H1 (cell line): ENCODE results near the gene RHBG. TPM values are rescaled to one million over a fixed set of nuclear protein-coding genes. Genes with fewer than 3 reads are reported as not detected.

ENCODE experiments used
- CTCF ChIA-PET: fragments of 300-600 bp; sonication (Branson Sonifier 250); formaldehyde crosslinking; loops from one replicate; lab custom pipeline; 2021; ENCODE audit not compliant: partially characterized antibody; lab: Charles Lee
- POLR2A ChIA-PET: fragments of 300-600 bp; sonication (Branson Sonifier 250); formaldehyde crosslinking; loops from one replicate; lab custom pipeline; 2021; ENCODE audit warnings: inconsistent platforms; ENCODE audit not compliant: partially characterized antibody; lab: Charles Lee
- DNase-seq, 2 experiments: peaks; one replicate each; pipeline versions ENCODE4 v3.0.0 to v3.0.0-alpha.2; 2010 to 2022; ENCODE audit warnings: low spot score in 2 of 2, low read depth in 1 of 2, mixed read lengths in 1 of 2
- FAIRE-seq: peaks from 2 replicates; lab custom pipeline; 2011; peaks lifted over from hg19 to GRCh38; lab: Jason Lieb, UNC
- H2AFZ ChIP-seq: 2 replicates; pipeline ENCODE4 v1.8.1; 2012; ENCODE audit warnings: low read length, inconsistent platforms
- H2AK5ac ChIP-seq: 2 replicates; pipeline ENCODE4 v1.6.1; 2013; ENCODE audit warnings: low read depth, low read length
- H2BK120ac ChIP-seq: replicated peaks from 2 replicates; pipeline ENCODE3; 2013; ENCODE audit warnings: low read depth, low read length, inconsistent platforms
- H2BK12ac ChIP-seq: 2 replicates; pipeline ENCODE4 v1.6.1; 2013; ENCODE audit warnings: low read depth, low read length
- H2BK15ac ChIP-seq: 2 replicates; pipeline ENCODE4 v1.6.1; 2013; ENCODE audit warnings: low read length
- H2BK20ac ChIP-seq: 2 replicates; pipeline ENCODE4 v1.6.1; 2013; ENCODE audit warnings: low read length
- H2BK5ac ChIP-seq: 2 replicates; pipeline ENCODE4 v1.6.1; 2013; ENCODE audit warnings: low read depth, low read length
- H3K14ac ChIP-seq: 2 replicates; pipeline ENCODE4 v1.6.1; 2013; ENCODE audit warnings: inconsistent platforms; ENCODE audit not compliant: insufficient read length
- H3K18ac ChIP-seq: 2 replicates; pipeline ENCODE4 v1.6.1; 2013; ENCODE audit warnings: low read length; ENCODE audit errors: extremely low read depth
- H3K23ac ChIP-seq: 2 replicates; pipeline ENCODE4 v1.6.1; 2013; ENCODE audit warnings: inconsistent platforms; ENCODE audit not compliant: insufficient read length
- H3K23me2 ChIP-seq: 2 replicates; pipeline ENCODE4 v1.6.1; 2013; ENCODE audit warnings: low read depth, low read length
- H3K27ac ChIP-seq: 2 replicates; pipeline ENCODE4 v1.6.1; 2011; ENCODE audit warnings: low read depth, low read length, inconsistent platforms
- H3K27me3 ChIP-seq, 4 experiments: replicated peaks in 1 of 4; 1 replicate in 1 of 4; 2 replicates in 3 of 4; pipeline versions ENCODE4 v1.6.1 to v1.8.1; 2011 to 2013; ENCODE audit warnings: low read length in 3 of 4, mild to moderate bottlenecking in 3 of 4, inconsistent platforms in 2 of 4, mixed read lengths in 2 of 4, moderate library complexity in 1 of 4; ENCODE audit not compliant: control insufficient read depth in 3 of 4, insufficient read depth in 3 of 4; ENCODE audit errors: extremely low read depth in 1 of 4
- H3K36me3 ChIP-seq, 4 experiments: 2 replicates each; pipeline versions ENCODE4 v1.6.1 to v1.8.1; 2011 to 2013; ENCODE audit warnings: mild to moderate bottlenecking in 4 of 4, low read length in 3 of 4, moderate library complexity in 2 of 4, control low read depth in 1 of 4, inconsistent platforms in 1 of 4; ENCODE audit not compliant: insufficient read depth in 4 of 4, control insufficient read depth in 2 of 4
- H3K4ac ChIP-seq: replicated peaks from 2 replicates; pipeline ENCODE3; 2013; ENCODE audit warnings: low read length, low read depth, mixed read lengths, inconsistent platforms; ENCODE audit not compliant: insufficient read length
- H3K4me1 ChIP-seq, 4 experiments: replicated peaks in 1 of 4; 1 replicate in 1 of 4; 2 replicates in 3 of 4; pipeline versions ENCODE4 v1.6.1 to v1.8.1; 2011 to 2013; ENCODE audit warnings: low read length in 3 of 4, inconsistent platforms in 2 of 4, mixed read lengths in 1 of 4; ENCODE audit not compliant: insufficient read depth in 4 of 4, control insufficient read depth in 3 of 4
- H3K4me2 ChIP-seq, 2 experiments: 2 replicates each; pipeline versions ENCODE4 v1.6.1 to v1.8.1; 2011 to 2013; ENCODE audit warnings: low read depth in 2 of 2, low read length in 2 of 2, control low read depth in 1 of 2, inconsistent platforms in 1 of 2, mild to moderate bottlenecking in 1 of 2; ENCODE audit not compliant: insufficient read depth in 1 of 2
- H3K4me3 ChIP-seq, 4 experiments: fragments of 200-600, 300-600 bp in 1 of 4; sonication (generic), shearing (Covaris generic), sonication (Bioruptor Twin) in 1 of 4; 2 replicates each; pipeline versions ENCODE4 v1.5.1 to v1.8.1; 2011 to 2016; ENCODE audit warnings: low read length in 4 of 4, low read depth in 3 of 4, control low read depth in 2 of 4, inconsistent platforms in 2 of 4, mild to moderate bottlenecking in 2 of 4, mixed read lengths in 1 of 4, moderate library complexity in 1 of 4; ENCODE audit not compliant: insufficient read depth in 2 of 4; ENCODE audit errors: extremely low read depth in 1 of 4
- H3K56ac ChIP-seq: replicated peaks from 2 replicates; pipeline ENCODE3; 2013; ENCODE audit warnings: low read depth, mild to moderate bottlenecking, mixed read lengths, low read length, inconsistent platforms; ENCODE audit not compliant: insufficient read length
- H3K79me1 ChIP-seq: 2 replicates; pipeline ENCODE4 v1.6.1; 2013; ENCODE audit warnings: low read depth, low read length, control low read depth
- H3K79me2 ChIP-seq, 2 experiments: 2 replicates each; pipeline versions ENCODE4 v1.6.1 to v1.8.1; 2012 to 2013; ENCODE audit warnings: low read length in 2 of 2, mild to moderate bottlenecking in 2 of 2, inconsistent platforms in 1 of 2; ENCODE audit not compliant: insufficient read depth in 2 of 2, control insufficient read depth in 1 of 2
- H3K9ac ChIP-seq, 4 experiments: replicated peaks in 1 of 4; 1 replicate in 1 of 4; 2 replicates in 3 of 4; pipeline versions ENCODE4 v1.6.1 to v1.8.1; 2011 to 2013; ENCODE audit warnings: low read depth in 3 of 4, low read length in 3 of 4, control low read depth in 2 of 4, mild to moderate bottlenecking in 2 of 4, moderate library complexity in 2 of 4, inconsistent platforms in 1 of 4; ENCODE audit errors: extremely low read depth in 1 of 4
- H3K9me3 ChIP-seq, 2 experiments: 2 replicates each; pipeline versions ENCODE4 v1.6.1 to v1.8.1; 2012 to 2013; ENCODE audit warnings: mild to moderate bottlenecking in 2 of 2, moderate library complexity in 2 of 2, control low read depth in 1 of 2, inconsistent platforms in 1 of 2, low read depth in 1 of 2, low read length in 1 of 2, mixed read lengths in 1 of 2; ENCODE audit not compliant: insufficient read depth in 2 of 2
- H4K20me1 ChIP-seq, 2 experiments: replicated peaks in 1 of 2; 2 replicates each; pipeline versions ENCODE3 to v1.8.1; 2011 to 2013; ENCODE audit warnings: inconsistent platforms in 2 of 2, low read length in 2 of 2, mild to moderate bottlenecking in 1 of 2; ENCODE audit not compliant: insufficient read depth in 2 of 2, control insufficient read depth in 1 of 2
- H4K5ac ChIP-seq: 2 replicates; pipeline ENCODE4 v1.6.1; 2013; ENCODE audit warnings: low read length, low read depth, mixed read lengths, inconsistent platforms; ENCODE audit not compliant: insufficient read length
- H4K8ac ChIP-seq: 2 replicates; pipeline ENCODE4 v1.8.0; 2013; ENCODE audit warnings: mild to moderate bottlenecking, moderate library complexity, low read length, inconsistent platforms; ENCODE audit not compliant: insufficient read depth; ENCODE audit errors: extremely low read depth
- H4K91ac ChIP-seq: replicated peaks from 2 replicates; pipeline ENCODE3; 2013; ENCODE audit warnings: low read length, mixed read lengths, inconsistent platforms; ENCODE audit not compliant: insufficient read length
- BACH1 ChIP-seq: IDR thresholded peaks from 2 replicates; pipeline ENCODE4 v1.6.1; 2012; ENCODE audit warnings: low read length, improper control_type of control experiment
- BRCA1 ChIP-seq: IDR thresholded peaks from 2 replicates; pipeline ENCODE4 v1.6.1; 2012; ENCODE audit warnings: low read depth, low read length, improper control_type of control experiment
- CTCF ChIP-seq, 3 experiments: IDR thresholded peaks; 1 replicate in 2 of 3; 2 replicates in 1 of 3; pipeline versions ENCODE4 v1.5.1 to v1.6.1; 2011; ENCODE audit warnings: low read length in 3 of 3, mild to moderate bottlenecking in 3 of 3, inconsistent platforms in 2 of 3, low read depth in 1 of 3, moderate library complexity in 1 of 3; ENCODE audit not compliant: insufficient read depth in 1 of 3; ENCODE audit errors: control extremely low read depth in 1 of 3
- EP300 ChIP-seq, 2 experiments: IDR thresholded peaks; 1 replicate in 1 of 2; 2 replicates in 1 of 2; pipeline ENCODE4 v1.6.1; 2011 to 2012; ENCODE audit warnings: low read depth in 2 of 2, low read length in 2 of 2, mild to moderate bottlenecking in 2 of 2, borderline replicate concordance in 1 of 2, inconsistent platforms in 1 of 2, moderate library complexity in 1 of 2
- HDAC2 ChIP-seq, 2 experiments: fragments of 300-600 bp in 1 of 2; sonication (generic) in 1 of 2; IDR thresholded peaks; 2 replicates each; pipeline ENCODE4 v1.6.1; 2011 to 2012; ENCODE audit warnings: low read depth in 2 of 2, low read length in 2 of 2, mild to moderate bottlenecking in 2 of 2, moderate library complexity in 2 of 2, borderline replicate concordance in 1 of 2, inconsistent platforms in 1 of 2
- KDM1A ChIP-seq: fragments of 200-600, 300-600 bp; sonication (generic); IDR thresholded peaks from 2 replicates; pipeline ENCODE4 v1.7.1; 2016; ENCODE audit warnings: mild to moderate bottlenecking, low read length, borderline replicate concordance
- RAD21 ChIP-seq, 2 experiments: IDR thresholded peaks in 1 of 2; conservative IDR thresholded peaks in 1 of 2; 2 replicates each; pipeline ENCODE4 v1.6.1; 2011; ENCODE audit warnings: low read depth in 2 of 2, low read length in 2 of 2, improper control_type of control experiment in 1 of 2, inconsistent platforms in 1 of 2, mild to moderate bottlenecking in 1 of 2, moderate library complexity in 1 of 2
- SP2 ChIP-seq: IDR thresholded peaks from 2 replicates; pipeline ENCODE4 v1.6.1; 2012; ENCODE audit warnings: mild to moderate bottlenecking, low read length, inconsistent platforms
- SUZ12 ChIP-seq: fragments of 200-600 bp; sonication (generic); IDR thresholded peaks from 2 replicates; pipeline ENCODE4 v1.6.1; 2012; ENCODE audit warnings: mild to moderate bottlenecking, inconsistent platforms, low read length, moderate library complexity, mixed read lengths
- ZNF274 ChIP-seq: IDR thresholded peaks from 2 replicates; pipeline ENCODE4 v1.7.0; 2012; ENCODE audit warnings: low read length, borderline replicate concordance; ENCODE audit errors: extremely low read depth
- WGBS, 2 experiments: shearing (Covaris generic) in 1 of 2; methylation state at CpG; one replicate each; pipeline versions ENCODE4 v1.1.6 to v1.1.7; 2013 to 2015; ENCODE audit warnings: low lambda C conversion rate in 2 of 2, mixed read lengths in 2 of 2, inconsistent platforms in 1 of 2, low coverage in 1 of 2, missing lambda C conversion rate in 1 of 2; ENCODE audit not compliant: insufficient replicate concordance in 2 of 2, insufficient coverage in 1 of 2, insufficient read length in 1 of 2; ENCODE audit errors: extremely low coverage in 1 of 2, missing lambda C conversion rate in 1 of 2; 5-methylcytosine and 5-hydroxymethylcytosine counted together
- polyA plus RNA-seq, 7 experiments: library from polyadenylated mRNA; depleted of rRNA in 3 of 7; stranded (reverse) in 5 of 7; unstranded in 2 of 7; fragments of >200 nt in 5 of 7; fragments of 200-250 nt in 2 of 7; gene quantifications; 1 replicate in 5 of 7; 2 replicates in 1 of 7; 4 replicates in 1 of 7; pipeline versions ENCODE4 v1.2.1 to v1.2.3, GENCODE V29; 2011 to 2013; ENCODE audit warnings: missing spikeins in 2 of 7, mixed read lengths in 2 of 7
- total RNA-seq: library from RNA; stranded (reverse); fragmentation: NEBNext Ultra II Directional; extraction: Animal tissue kit (Norgen Biotek cat#: 25700); gene quantifications from 2 replicates; pipeline ENCODE4 v1.2.1, GENCODE V29; 2021

Gene RHBG
- total and polyA plus RNA-seq, 2 of the 8 experiments (the other 6 are each of a cell fraction or from before 2014, with no cell fraction given), result 2.6 to 2.7 TPM

GRCh38 chr1:156319664-156320063 is 49.3 kb upstream of the RHBG start:
- Histone ChIP-seq H3K36me3 (peaks cover 56 to 97% (median 80%) of the 10 kb centered on the region in 4 experiments), H3K14ac (no peak overlapping the region), H2BK5ac (no peak overlapping the region), H3K9me3 (no peaks in the 10 kb centered on the region), H4K5ac (no peak overlapping the region), H3K4me1 (no peaks in the 10 kb centered on the region), H3K4ac (no peak overlapping the region), H2AK5ac (no peak overlapping the region), H4K91ac (no peak overlapping the region), H3K27me3 (no peaks in the 10 kb centered on the region), H3K23ac (no peak overlapping the region), H3K27ac (no peak overlapping the region), H3K56ac (no peak overlapping the region), H3K4me3 (no peak overlapping the region), H2BK15ac (no peak overlapping the region), H3K4me2 (no peak overlapping the region), H2AFZ (no peak overlapping the region), H4K8ac (no peak overlapping the region), H2BK20ac (no peak overlapping the region), H3K9ac (no peak overlapping the region), H3K23me2 (no peaks in the 10 kb centered on the region), H2BK12ac (no peak overlapping the region), H2BK120ac (no peak overlapping the region), H3K18ac (no peak overlapping the region), H3K79me2 (no peaks in the 10 kb centered on the region), H3K79me1 (no peaks in the 10 kb centered on the region), H4K20me1 (peaks cover 0 to 4% of the 10 kb centered on the region in 2 experiments)
- FAIRE-seq (no peak), DNase-seq (no peak)
- 80% methylated on average over 1 of the region's 1 CpG; no CpG with 5 or more reads in 1 of the 2 experiments for WGBS, 2 experiments
- ChIA-PET POLR2A (interaction anchor here (0.6 to 3.9 kb wide), 11 partner anchors 10 to 107 kb away, joined by 3 to 16 read pairs (median 4); partner anchors contain the start of genes PMF1 and TMEM79), CTCF (interaction anchor here (0.5 to 4.0 kb wide), 24 partner anchors 11 to 345 kb away, joined by 3 to 30 read pairs (median 5); partner anchors contain the start of genes CCT3, PAQR6, SMG5 and TSACC)
- TF ChIP-seq SUZ12 (no peak), SP2 (no peak), CTCF (IDR thresholded peaks at IDR 0.05; ENCODE audit: control extremely low read depth in 1 of 3, insufficient read depth in 1 of 3, low read depth in 1 of 3, low read length in 3 of 3) (peak in 1 of 3 experiments; percentile 15; a peak in 2 of 4 replicates), BACH1 (no peak), EP300 (IDR thresholded peaks at IDR 0.05; ENCODE audit: borderline replicate concordance in 1 of 2, low read depth in 2 of 2, low read length in 2 of 2) (no peak), BRCA1 (no peak), KDM1A (no peak), RAD21 (IDR thresholded peaks at IDR 0.05 in 1 of 2, conservative IDR thresholded peaks at IDR 0.05 in 1 of 2; ENCODE audit: low read depth in 2 of 2, low read length in 2 of 2) (peak in 1 of 2 experiments; percentile 33; a peak in 1 of 4 replicates), ZNF274 (no peak), HDAC2 (IDR thresholded peaks at IDR 0.05; ENCODE audit: borderline replicate concordance in 1 of 2, low read depth in 2 of 2, low read length in 2 of 2) (no peak)
